WTC11 (cell line): Measurements from ENCODE around the gene CCDC149. TPM values are rescaled to one million over a fixed set of nuclear protein-coding genes. Genes with fewer than 3 reads are reported as not detected.
A peak's percentile ranks its signal among the peaks of the same experiment; 100 is the strongest.

ENCODE experiments used
- ATAC-seq: fragments of 200-7000 bp; cut with Tn5 transposase; 2 replicates; pipeline ENCODE4 v1.10.0; 2021; ENCODE audit warnings: mild to moderate bottlenecking, moderate library complexity
- CTCF ChIA-PET: fragments of 300-600 bp; sonication (Branson Sonifier 250); formaldehyde crosslinking; loops from one replicate; lab custom pipeline; 2021; ENCODE audit warnings: antibody characterized with exemption; lab: Charles Lee
- POLR2A ChIA-PET: fragments of 350-600 bp; sonication (Branson Sonifier 250); formaldehyde crosslinking; loops from one replicate; lab custom pipeline; 2021; ENCODE audit warnings: antibody characterized with exemption; lab: Charles Lee
- DNase-seq: peaks from one replicate; pipeline ENCODE4 v3.0.0; 2021; ENCODE audit warnings: low spot score
- H3K27ac Mint-ChIP-seq: 2 replicates; pipeline ENCODE4 v1.8.0; 2021; ENCODE audit warnings: mixed read lengths
- H3K27me3 Mint-ChIP-seq: 2 replicates; pipeline ENCODE4 v1.8.0; 2021; ENCODE audit warnings: low read depth, mild to moderate bottlenecking, moderate library complexity, mixed read lengths
- H3K36me3 Mint-ChIP-seq: 2 replicates; pipeline ENCODE4 v1.8.0; 2021; ENCODE audit warnings: mixed read lengths
- H3K4me1 Mint-ChIP-seq: 2 replicates; pipeline ENCODE4 v1.8.0; 2022; ENCODE audit warnings: mixed read lengths
- H3K4me3 Mint-ChIP-seq: 2 replicates; pipeline ENCODE4 v1.8.0; 2021; ENCODE audit warnings: mild to moderate bottlenecking, moderate library complexity, mixed read lengths
- H3K9me3 Mint-ChIP-seq: 2 replicates; pipeline ENCODE4 v1.8.0; 2021; ENCODE audit warnings: mixed read lengths
- ESRRA ChIP-seq: sonication (generic); formaldehyde crosslinking; IDR thresholded peaks from 2 replicates; pipeline ENCODE4 v1.8.1; 2022; ENCODE audit warnings: mild to moderate bottlenecking, missing genetic modification reagents, borderline replicate concordance
- FOXP1 ChIP-seq: sonication (generic); formaldehyde crosslinking; IDR thresholded peaks from 2 replicates; pipeline ENCODE4 v1.8.0; 2022; ENCODE audit warnings: missing genetic modification reagents, mild to moderate bottlenecking, moderate library complexity, borderline replicate concordance
- GABPB1 ChIP-seq: sonication (generic); formaldehyde crosslinking; IDR thresholded peaks from 2 replicates; pipeline ENCODE4 v1.8.1; 2023; ENCODE audit warnings: mild to moderate bottlenecking, missing genetic modification reagents
- IRF2 ChIP-seq: sonication (generic); formaldehyde crosslinking; IDR thresholded peaks from 2 replicates; pipeline ENCODE4 v1.8.0; 2022; ENCODE audit warnings: low read depth, missing genetic modification reagents, borderline replicate concordance
- KAT7 ChIP-seq: sonication (generic); formaldehyde crosslinking; IDR thresholded peaks from 2 replicates; pipeline ENCODE4 v1.8.1; 2023; ENCODE audit warnings: missing genetic modification reagents, mild to moderate bottlenecking, borderline replicate concordance
- MXD4 ChIP-seq: fragments of 250-450 bp; sonication (Bioruptor Pico); IDR thresholded peaks from 2 replicates; pipeline ENCODE4 v1.8.0; 2021; ENCODE audit warnings: mild to moderate bottlenecking, moderate library complexity, borderline replicate concordance
- NFE2L1 ChIP-seq: sonication (generic); formaldehyde crosslinking; IDR thresholded peaks from 2 replicates; pipeline ENCODE4 v1.8.1; 2023; ENCODE audit warnings: missing genetic modification reagents
- OVOL2 ChIP-seq: fragments of 250-450 bp; sonication (Bioruptor Pico); IDR thresholded peaks from 2 replicates; pipeline ENCODE4 v1.9.0; 2021; ENCODE audit warnings: mild to moderate bottlenecking, borderline replicate concordance
- RORB ChIP-seq: fragments of 250-450 bp; sonication (Bioruptor Pico); IDR thresholded peaks from 2 replicates; pipeline ENCODE4 v1.9.0; 2021; ENCODE audit warnings: mild to moderate bottlenecking
- total RNA-seq: library from RNA; stranded (reverse); gene quantifications from 3 replicates; pipeline ENCODE4 v1.2.3, GENCODE V29; 2021
- TF ChIP-seq, protein P1 (sequence below): sonication (generic); formaldehyde crosslinking; IDR thresholded peaks from 2 replicates; pipeline ENCODE4 v1.8.0; 2023; ENCODE audit warnings: mild to moderate bottlenecking, missing genetic modification reagents
- TF ChIP-seq, protein P2 (sequence below): sonication (generic); formaldehyde crosslinking; IDR thresholded peaks from 2 replicates; pipeline ENCODE4 v1.8.1; 2022; ENCODE audit warnings: mild to moderate bottlenecking, moderate library complexity, missing genetic modification reagents
- TF ChIP-seq, protein P3 (sequence below): sonication (generic); formaldehyde crosslinking; IDR thresholded peaks from 2 replicates; pipeline ENCODE4 v1.8.1; 2023; ENCODE audit warnings: mild to moderate bottlenecking, moderate library complexity, missing genetic modification reagents
- TF ChIP-seq, protein P4 (sequence below): sonication (generic); formaldehyde crosslinking; IDR thresholded peaks from 2 replicates; pipeline ENCODE4 v1.8.0; 2022; ENCODE audit warnings: mild to moderate bottlenecking, missing genetic modification reagents
- TF ChIP-seq, protein P5 (sequence below): sonication (generic); formaldehyde crosslinking; IDR thresholded peaks from 2 replicates; pipeline ENCODE4 v1.8.1; 2023; ENCODE audit warnings: mild to moderate bottlenecking, missing genetic modification reagents, moderate library complexity
- TF ChIP-seq, protein P6 (sequence below): sonication (generic); formaldehyde crosslinking; IDR thresholded peaks from 2 replicates; pipeline ENCODE4 v1.8.1; 2022; ENCODE audit warnings: low read depth, mild to moderate bottlenecking, moderate library complexity, missing genetic modification reagents, borderline replicate concordance
- TF ChIP-seq, protein P7 (sequence below): fragments of 250-450 bp; sonication (Bioruptor Pico); IDR thresholded peaks from 2 replicates; pipeline ENCODE4 v1.9.0; 2021; ENCODE audit warnings: mild to moderate bottlenecking, borderline replicate concordance
- TF ChIP-seq, protein P8 (sequence below): sonication (generic); formaldehyde crosslinking; IDR thresholded peaks from 2 replicates; pipeline ENCODE4 v1.8.0; 2023; ENCODE audit warnings: missing genetic modification reagents

Gene CCDC149
- total RNA-seq, 1 experiment from 2014 or later, result 3.9 TPM

DNA sequence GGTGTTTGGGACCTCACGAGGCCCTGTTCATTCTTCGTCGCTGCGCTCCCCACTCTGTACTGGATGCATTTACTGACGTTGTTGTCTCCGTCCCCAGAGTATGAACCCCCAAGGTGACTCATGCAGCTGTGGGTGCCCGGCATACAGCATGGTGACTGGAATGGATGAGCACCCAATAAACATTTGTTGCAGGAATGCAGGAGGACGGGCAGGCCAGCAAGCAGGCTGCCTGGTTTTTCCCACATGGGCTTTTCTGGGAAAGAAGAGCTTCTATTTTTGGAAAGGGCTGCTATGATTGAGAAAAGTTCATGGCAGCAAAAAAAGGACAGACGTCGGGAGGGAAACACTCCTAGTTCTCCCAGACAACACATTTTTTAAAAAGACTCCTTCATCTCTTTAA, 118.4 kb downstream of the CCDC149 start:
- H3K27me3 Mint-ChIP-seq, result peaks cover 55% of the 10 kb centered on the region

DNA sequence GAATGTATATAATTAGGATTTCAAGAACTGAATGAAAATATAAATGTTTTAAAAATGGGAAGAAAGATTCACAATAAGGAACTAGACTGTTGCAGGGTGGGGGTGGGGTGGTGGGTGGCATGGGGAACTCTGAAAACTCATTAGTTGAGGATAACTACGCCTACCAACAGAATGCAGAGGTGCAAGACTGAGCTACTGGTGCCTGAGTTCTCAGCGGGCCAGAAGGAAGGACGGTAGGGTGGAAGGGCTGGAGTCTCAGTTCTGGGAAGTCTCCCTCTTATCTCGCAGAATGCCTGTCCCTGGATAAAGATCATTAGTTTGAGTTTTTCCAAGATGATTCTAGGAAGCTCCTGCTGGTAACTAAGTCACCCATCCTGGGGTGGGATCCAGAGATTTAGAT, 118.8 kb downstream of the CCDC149 start:
- Mint-ChIP-seq H3K36me3 (no peaks in the 10 kb centered on the region), H3K9me3 (no peaks in the 10 kb centered on the region), H3K27ac (no peak overlapping the region), H3K27me3 (peaks cover 50% of the 10 kb centered on the region), H3K4me3 (no peak overlapping the region), H3K4me1 (peaks cover 24% of the 10 kb centered on the region)
- ChIA-PET CTCF (interaction anchor here (0.6 to 3.3 kb wide), 30 partner anchors 11 to 493 kb away, joined by 3 to 25 read pairs (median 4); partner anchors contain the start of gene DHX15), POLR2A (no interaction called here)
- ATAC-seq (no peak), DNase-seq (no peak)
- TF ChIP-seq, protein P1, sequence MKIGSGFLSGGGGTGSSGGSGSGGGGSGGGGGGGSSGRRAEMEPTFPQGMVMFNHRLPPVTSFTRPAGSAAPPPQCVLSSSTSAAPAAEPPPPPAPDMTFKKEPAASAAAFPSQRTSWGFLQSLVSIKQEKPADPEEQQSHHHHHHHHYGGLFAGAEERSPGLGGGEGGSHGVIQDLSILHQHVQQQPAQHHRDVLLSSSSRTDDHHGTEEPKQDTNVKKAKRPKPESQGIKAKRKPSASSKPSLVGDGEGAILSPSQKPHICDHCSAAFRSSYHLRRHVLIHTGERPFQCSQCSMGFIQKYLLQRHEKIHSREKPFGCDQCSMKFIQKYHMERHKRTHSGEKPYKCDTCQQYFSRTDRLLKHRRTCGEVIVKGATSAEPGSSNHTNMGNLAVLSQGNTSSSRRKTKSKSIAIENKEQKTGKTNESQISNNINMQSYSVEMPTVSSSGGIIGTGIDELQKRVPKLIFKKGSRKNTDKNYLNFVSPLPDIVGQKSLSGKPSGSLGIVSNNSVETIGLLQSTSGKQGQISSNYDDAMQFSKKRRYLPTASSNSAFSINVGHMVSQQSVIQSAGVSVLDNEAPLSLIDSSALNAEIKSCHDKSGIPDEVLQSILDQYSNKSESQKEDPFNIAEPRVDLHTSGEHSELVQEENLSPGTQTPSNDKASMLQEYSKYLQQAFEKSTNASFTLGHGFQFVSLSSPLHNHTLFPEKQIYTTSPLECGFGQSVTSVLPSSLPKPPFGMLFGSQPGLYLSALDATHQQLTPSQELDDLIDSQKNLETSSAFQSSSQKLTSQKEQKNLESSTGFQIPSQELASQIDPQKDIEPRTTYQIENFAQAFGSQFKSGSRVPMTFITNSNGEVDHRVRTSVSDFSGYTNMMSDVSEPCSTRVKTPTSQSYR, result no peak
- TF ChIP-seq, protein P2, sequence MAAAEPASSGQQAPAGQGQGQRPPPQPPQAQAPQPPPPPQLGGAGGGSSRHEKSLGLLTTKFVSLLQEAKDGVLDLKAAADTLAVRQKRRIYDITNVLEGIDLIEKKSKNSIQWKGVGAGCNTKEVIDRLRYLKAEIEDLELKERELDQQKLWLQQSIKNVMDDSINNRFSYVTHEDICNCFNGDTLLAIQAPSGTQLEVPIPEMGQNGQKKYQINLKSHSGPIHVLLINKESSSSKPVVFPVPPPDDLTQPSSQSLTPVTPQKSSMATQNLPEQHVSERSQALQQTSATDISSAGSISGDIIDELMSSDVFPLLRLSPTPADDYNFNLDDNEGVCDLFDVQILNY, result no peak
- no peak for TF ChIP-seq IRF2 (CRISPR knock-in tag)
- no peak for TF ChIP-seq OVOL2 (CRISPR knock-in tag)
- no peak for TF ChIP-seq KAT7 (CRISPR knock-in tag)
- TF ChIP-seq MXD4 (CRISPR knock-in tag), result no peak
- TF ChIP-seq, protein P3, sequence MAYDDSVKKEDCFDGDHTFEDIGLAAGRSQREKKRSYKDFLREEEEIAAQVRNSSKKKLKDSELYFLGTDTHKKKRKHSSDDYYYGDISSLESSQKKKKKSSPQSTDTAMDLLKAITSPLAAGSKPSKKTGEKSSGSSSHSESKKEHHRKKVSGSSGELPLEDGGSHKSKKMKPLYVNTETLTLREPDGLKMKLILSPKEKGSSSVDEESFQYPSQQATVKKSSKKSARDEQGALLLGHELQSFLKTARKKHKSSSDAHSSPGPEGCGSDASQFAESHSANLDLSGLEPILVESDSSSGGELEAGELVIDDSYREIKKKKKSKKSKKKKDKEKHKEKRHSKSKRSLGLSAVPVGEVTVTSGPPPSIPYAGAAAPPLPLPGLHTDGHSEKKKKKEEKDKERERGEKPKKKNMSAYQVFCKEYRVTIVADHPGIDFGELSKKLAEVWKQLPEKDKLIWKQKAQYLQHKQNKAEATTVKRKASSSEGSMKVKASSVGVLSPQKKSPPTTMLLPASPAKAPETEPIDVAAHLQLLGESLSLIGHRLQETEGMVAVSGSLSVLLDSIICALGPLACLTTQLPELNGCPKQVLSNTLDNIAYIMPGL (CRISPR knock-in tag), result no peak
- TF ChIP-seq, protein P4, sequence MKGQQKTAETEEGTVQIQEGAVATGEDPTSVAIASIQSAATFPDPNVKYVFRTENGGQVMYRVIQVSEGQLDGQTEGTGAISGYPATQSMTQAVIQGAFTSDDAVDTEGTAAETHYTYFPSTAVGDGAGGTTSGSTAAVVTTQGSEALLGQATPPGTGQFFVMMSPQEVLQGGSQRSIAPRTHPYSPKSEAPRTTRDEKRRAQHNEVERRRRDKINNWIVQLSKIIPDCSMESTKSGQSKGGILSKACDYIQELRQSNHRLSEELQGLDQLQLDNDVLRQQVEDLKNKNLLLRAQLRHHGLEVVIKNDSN (CRISPR knock-in tag), result no peak
- TF ChIP-seq, protein P5, sequence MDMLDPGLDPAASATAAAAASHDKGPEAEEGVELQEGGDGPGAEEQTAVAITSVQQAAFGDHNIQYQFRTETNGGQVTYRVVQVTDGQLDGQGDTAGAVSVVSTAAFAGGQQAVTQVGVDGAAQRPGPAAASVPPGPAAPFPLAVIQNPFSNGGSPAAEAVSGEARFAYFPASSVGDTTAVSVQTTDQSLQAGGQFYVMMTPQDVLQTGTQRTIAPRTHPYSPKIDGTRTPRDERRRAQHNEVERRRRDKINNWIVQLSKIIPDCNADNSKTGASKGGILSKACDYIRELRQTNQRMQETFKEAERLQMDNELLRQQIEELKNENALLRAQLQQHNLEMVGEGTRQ (CRISPR knock-in tag), result no peak
- no peak for TF ChIP-seq GABPB1
- TF ChIP-seq ESRRA, result no peak

More for the DNA sequence above, 118.4 kb downstream of the CCDC149 start:
- Mint-ChIP-seq H3K9me3 (no peaks in the 10 kb centered on the region), H3K36me3 (no peaks in the 10 kb centered on the region), H3K4me1 (peaks cover 24% of the 10 kb centered on the region), H3K27ac (no peak overlapping the region), H3K4me3 (peak overlapping the region; percentile 70)
- TF ChIP-seq, protein P6, sequence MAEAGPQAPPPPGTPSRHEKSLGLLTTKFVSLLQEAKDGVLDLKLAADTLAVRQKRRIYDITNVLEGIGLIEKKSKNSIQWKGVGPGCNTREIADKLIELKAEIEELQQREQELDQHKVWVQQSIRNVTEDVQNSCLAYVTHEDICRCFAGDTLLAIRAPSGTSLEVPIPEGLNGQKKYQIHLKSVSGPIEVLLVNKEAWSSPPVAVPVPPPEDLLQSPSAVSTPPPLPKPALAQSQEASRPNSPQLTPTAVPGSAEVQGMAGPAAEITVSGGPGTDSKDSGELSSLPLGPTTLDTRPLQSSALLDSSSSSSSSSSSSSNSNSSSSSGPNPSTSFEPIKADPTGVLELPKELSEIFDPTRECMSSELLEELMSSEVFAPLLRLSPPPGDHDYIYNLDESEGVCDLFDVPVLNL, result no peak
- TF ChIP-seq, protein P7, sequence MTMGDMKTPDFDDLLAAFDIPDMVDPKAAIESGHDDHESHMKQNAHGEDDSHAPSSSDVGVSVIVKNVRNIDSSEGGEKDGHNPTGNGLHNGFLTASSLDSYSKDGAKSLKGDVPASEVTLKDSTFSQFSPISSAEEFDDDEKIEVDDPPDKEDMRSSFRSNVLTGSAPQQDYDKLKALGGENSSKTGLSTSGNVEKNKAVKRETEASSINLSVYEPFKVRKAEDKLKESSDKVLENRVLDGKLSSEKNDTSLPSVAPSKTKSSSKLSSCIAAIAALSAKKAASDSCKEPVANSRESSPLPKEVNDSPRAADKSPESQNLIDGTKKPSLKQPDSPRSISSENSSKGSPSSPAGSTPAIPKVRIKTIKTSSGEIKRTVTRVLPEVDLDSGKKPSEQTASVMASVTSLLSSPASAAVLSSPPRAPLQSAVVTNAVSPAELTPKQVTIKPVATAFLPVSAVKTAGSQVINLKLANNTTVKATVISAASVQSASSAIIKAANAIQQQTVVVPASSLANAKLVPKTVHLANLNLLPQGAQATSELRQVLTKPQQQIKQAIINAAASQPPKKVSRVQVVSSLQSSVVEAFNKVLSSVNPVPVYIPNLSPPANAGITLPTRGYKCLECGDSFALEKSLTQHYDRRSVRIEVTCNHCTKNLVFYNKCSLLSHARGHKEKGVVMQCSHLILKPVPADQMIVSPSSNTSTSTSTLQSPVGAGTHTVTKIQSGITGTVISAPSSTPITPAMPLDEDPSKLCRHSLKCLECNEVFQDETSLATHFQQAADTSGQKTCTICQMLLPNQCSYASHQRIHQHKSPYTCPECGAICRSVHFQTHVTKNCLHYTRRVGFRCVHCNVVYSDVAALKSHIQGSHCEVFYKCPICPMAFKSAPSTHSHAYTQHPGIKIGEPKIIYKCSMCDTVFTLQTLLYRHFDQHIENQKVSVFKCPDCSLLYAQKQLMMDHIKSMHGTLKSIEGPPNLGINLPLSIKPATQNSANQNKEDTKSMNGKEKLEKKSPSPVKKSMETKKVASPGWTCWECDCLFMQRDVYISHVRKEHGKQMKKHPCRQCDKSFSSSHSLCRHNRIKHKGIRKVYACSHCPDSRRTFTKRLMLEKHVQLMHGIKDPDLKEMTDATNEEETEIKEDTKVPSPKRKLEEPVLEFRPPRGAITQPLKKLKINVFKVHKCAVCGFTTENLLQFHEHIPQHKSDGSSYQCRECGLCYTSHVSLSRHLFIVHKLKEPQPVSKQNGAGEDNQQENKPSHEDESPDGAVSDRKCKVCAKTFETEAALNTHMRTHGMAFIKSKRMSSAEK, result no peak
- no peak for TF ChIP-seq NFE2L1
- TF ChIP-seq FOXP1 (CRISPR knock-in tag), result no peak
- no peak for TF ChIP-seq RORB (CRISPR knock-in tag)
- TF ChIP-seq, protein P8, sequence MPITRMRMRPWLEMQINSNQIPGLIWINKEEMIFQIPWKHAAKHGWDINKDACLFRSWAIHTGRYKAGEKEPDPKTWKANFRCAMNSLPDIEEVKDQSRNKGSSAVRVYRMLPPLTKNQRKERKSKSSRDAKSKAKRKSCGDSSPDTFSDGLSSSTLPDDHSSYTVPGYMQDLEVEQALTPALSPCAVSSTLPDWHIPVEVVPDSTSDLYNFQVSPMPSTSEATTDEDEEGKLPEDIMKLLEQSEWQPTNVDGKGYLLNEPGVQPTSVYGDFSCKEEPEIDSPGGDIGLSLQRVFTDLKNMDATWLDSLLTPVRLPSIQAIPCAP, result no peak
- no peak for ATAC-seq
- DNase-seq, result no peak
- ChIA-PET POLR2A (no interaction called here), CTCF (interaction anchor here (0.8 to 3.3 kb wide), 22 partner anchors 12 to 324 kb away, joined by 3 to 25 read pairs (median 4); no protein-coding TSS in a partner anchor)
